GM13977 (cell line): ENCODE data around the gene C3orf20.

Experiments
- DNase-seq: peaks from one replicate; pipeline ENCODE4 v3.0.0; 2012; ENCODE audit warnings: low spot score
- in situ Hi-C: fragments of 300-500 bp; cut with MboI; formaldehyde crosslinking; loops from one replicate; pipeline ENCODE4 v1.12.0; 2022; ENCODE audit warnings: low sequenced_read_pairs, low pct_unique_long_range_greater_than_20kb, mixed read lengths, inconsistent platforms; ENCODE audit not compliant: unreplicated experiment
- TF ChIP-seq, protein P1 (sequence below): IDR thresholded peaks from 2 replicates; pipeline ENCODE4 v1.5.1; 2012; ENCODE audit warnings: mild to moderate bottlenecking, control low read depth; ENCODE audit not compliant: insufficient read depth; ENCODE audit errors: extremely low read depth, missing control alignments

C3orf20 gene

DNA sequence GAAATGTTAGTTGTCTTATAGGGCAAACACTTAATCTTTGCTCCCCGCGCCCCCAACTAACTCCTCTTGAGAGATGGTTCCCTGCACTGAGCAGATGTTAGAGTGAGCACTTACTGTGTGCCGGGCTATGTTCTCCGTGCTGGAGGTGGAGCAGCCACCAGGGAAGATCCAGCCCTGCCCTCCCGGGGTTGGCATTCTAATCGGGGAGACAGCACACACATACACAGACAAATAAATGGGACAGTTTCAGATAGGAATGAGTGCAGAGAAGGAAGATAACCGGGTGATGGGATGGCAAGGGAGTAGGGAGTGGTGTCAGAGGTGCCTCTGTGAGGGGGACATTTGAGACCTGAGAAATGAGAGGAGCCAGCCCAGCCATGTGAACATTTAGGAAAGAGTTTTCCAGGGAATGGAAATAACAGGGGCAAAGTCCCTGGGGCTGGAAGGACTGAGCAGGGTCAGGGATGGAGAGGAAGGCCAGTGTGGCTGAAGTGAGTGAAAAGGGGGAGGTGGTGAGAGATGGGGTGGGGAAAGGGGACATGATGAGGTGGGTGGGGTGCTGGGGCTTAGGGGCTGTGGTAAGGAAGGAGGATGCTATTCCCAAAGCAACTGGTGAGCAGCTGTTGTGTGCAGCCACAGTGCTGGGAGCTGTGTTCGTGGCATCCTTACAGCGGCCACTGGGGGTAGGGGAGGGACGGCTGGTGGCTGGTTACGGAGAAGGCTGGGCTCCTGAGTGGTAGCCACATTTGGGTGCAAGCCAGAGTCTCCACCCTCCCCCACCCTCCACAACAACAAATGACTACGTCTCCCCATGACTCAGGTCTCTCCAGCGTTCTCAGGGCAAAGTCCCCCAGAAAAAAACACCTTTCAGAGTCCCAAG is 128.4 kb downstream of the C3orf20 start:
- DNase-seq: no peak
- TF ChIP-seq, protein P1, sequence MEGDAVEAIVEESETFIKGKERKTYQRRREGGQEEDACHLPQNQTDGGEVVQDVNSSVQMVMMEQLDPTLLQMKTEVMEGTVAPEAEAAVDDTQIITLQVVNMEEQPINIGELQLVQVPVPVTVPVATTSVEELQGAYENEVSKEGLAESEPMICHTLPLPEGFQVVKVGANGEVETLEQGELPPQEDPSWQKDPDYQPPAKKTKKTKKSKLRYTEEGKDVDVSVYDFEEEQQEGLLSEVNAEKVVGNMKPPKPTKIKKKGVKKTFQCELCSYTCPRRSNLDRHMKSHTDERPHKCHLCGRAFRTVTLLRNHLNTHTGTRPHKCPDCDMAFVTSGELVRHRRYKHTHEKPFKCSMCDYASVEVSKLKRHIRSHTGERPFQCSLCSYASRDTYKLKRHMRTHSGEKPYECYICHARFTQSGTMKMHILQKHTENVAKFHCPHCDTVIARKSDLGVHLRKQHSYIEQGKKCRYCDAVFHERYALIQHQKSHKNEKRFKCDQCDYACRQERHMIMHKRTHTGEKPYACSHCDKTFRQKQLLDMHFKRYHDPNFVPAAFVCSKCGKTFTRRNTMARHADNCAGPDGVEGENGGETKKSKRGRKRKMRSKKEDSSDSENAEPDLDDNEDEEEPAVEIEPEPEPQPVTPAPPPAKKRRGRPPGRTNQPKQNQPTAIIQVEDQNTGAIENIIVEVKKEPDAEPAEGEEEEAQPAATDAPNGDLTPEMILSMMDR: no peak
- in situ Hi-C loops: no loop called here

DNA sequence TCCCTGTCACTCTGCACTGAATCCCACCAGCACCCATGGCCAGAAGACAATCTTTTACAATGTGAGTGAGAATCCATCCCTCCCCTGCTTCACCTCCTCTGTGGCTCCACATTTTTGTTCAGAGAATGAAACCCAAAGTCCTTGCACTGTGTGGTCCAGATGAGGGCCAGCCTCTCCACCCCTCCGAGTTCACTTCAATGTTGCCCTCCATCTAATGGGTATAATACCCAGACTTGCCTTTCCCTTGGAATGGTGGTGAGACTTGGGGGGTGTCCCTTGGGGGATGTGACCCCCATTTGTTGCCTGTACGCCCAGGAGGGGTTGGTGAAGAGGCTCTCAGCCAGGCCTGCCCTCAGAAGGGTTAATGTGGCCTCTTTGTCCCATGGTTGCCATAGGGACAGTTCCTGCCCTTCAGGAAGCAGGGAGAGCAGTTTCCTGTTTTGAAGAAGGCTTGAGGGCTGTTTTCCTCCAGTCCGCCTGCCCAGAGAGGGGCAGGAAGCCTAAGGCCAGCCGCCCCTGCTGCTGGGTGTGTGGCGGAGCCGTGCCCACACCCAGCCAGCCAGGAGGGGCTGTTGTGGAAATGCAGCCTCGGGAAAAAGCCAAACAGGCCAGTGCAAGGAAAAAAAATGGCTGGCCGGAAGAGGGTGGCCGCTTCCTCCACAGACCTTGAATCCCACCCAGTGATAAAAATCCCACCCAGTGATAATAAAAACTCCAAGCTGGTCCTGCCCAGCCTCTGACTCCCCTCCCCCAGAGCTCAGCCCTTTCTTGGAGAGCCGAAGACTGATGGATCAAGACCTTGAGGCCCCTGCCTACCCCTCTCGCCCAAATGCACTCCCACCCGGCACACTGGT is 129.3 kb downstream of the C3orf20 start:
- TF ChIP-seq, protein P1: no peak
- in situ Hi-C loops: no loop called here
- DNase-seq: no peak

DNA sequence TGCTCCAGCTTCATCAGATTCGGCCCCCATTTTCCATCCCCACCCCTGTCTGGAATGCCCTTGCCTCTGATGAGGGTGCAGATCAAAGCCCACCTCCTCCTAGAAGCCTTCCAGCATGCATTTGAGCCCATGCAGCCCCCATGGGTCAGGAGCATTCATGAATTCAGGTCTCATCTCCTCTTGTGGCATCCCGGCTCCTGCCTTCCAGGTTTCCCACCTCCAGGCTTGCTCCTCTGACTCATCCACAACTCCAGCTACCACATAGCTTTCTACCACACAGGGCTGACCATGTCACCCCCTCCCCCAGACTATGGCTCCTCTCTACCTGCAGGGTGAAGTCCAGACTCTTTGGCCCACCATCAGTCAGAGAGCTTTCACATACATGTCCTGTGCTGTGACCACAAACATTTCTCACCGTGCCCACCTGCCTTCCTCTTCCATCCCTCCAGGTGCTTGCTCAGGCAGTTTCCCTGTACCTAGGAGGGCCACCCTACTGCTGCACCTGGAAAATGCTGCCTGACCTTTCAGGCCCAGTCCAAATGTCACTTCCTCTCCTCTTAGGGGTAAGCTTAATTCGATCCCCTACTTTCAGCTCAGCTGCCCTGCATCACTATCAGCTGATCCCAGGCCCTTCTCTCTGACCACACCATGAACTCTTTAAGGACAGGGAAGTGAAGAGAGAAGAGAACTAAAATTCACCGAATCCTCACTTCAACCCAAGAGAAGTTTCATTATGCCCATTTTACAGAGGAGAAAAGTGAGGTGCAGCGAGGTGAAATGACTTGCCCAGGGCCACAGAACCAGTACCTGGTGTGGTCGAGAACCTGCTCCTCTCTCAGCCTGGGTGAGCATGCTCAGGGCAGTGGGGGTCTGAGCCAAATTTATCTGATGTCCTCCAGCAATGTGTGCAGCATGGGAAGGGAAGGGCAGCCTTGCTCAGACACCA is 130.2 kb downstream of the C3orf20 start:
- TF ChIP-seq, protein P1: no peak
- in situ Hi-C loops: no loop called here
- DNase-seq: no peak

DNA sequence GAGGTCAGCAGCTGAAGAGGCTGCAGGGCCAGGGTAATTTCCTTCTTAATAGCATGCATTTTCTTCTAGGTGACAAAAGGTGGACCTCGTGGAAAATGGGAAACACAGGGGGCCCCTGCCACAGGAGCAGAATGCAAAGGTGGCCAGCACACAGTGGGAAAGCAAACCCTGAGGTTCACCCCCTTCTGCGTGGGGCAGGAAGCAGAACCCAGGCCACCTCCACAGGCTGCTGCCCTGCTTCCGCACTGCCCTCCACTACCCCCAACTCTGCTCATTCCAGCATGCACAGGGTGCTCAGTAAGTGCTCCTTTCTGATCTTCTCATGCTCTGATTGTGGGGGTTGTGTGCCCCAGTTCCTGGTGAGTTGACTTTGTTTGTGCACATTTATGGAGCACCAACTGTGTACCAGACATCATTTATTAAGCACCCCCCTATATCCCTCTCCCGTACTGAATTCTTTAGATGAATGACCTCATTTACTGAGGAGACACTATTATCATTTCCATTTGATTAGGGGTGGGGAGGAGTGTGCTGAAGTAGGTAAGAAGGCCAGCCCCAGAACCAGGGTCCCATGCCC is 131.1 kb downstream of the C3orf20 start:
- TF ChIP-seq, protein P1: no peak
- in situ Hi-C loops: no loop called here
- no peak for DNase-seq

DNA sequence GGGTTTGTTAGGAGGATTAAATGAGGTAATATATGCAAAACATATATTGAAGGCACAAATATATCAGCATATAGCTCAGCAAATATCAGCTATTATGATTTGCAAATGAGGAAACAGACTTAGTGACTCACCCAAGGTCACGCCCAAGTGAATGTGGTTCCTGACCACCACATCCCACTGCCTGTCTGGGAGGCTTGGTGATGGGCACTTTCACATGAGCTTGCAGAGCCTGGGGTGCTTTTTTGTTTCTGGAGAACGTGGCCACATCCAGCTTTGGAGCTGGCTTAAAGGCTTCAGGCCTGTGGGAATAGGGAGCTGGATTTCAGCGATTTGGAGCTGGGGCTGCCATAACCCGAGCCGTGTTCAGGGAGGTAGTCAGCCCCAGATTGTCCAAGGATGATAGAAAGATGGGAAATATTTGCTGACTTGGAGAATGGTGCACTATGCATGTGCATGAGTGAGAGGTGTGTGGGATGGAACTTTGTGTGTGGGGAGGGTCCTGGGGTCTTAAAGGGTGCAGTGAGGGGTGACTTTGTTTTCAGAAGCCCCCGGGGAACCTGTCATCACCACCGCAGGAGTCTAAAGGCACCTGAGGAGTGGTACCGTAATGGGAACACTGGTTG is 131.8 kb downstream of the C3orf20 start:
- DNase-seq: no peak
- in situ Hi-C loops: no loop called here
- TF ChIP-seq, protein P1: no peak

DNA sequence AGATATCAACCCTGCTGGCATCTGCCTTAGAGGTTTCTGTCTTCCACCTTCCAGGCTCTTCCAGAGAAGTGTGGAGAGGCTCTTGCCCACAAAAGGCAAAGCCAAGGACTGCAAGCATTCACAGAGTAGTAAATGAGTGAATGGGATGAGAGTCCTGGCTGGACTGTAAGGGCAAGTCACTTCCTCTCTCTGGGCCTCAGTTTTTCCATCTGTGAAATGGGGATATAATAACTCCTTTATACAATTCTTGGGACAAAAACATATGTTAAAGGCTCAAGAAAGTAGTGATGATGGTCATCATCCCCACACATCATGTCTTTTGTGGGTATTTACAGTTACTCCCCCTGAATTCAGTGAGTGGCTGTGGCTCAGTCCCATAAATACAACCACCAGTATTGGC is 133.1 kb downstream of the C3orf20 start:
- TF ChIP-seq, protein P1: no peak
- in situ Hi-C loops: no loop called here

More for the DNA sequence above, 133.1 kb downstream of the C3orf20 start:
- DNase-seq: no peak
